ENCODE measurements around the gene ZNF813. TPM values are rescaled to one million over a fixed set of nuclear protein-coding genes. Genes with fewer than 3 reads are reported as not detected.
"Not testable (repeated sequence)": the region's sequence is repeated elsewhere in the genome, so short reads cannot be mapped to it uniquely, and the experiment has no call there.

ZNF813 gene
- total and polyA plus RNA-seq, 11 donors, result 0.42 to 2.5 (median 1.1) TPM

- H3K9me3 ChIP-seq, result no peaks in the 10 kb centered on the region
- intact Hi-C loops (cut with DNase I), result loop anchor here in 3 of 10 donors (5.0 kb wide), 2 partner anchors 35 to 85 kb away; partner anchors contain the start of gene ZNF813 (in 2 of the 3)
- ATAC-seq (peak; percentile 8 to 49 (median 26)), DNase-seq (peak; percentile 21 to 69 (median 26))
- no peaks in the 10 kb centered on the region for H3K27me3 ChIP-seq
- peak overlapping the region in 10 of 12 donors; percentile 53 to 84 (median 68) for H3K27ac ChIP-seq
- peak overlapping the region; percentile 54 to 95 (median 83) for H3K4me3 ChIP-seq
- H3K36me3 ChIP-seq, result peaks cover 0 to 21% (median 6%) of the 10 kb centered on the region in 9 donors
- 0 to 1% (median 1%) methylated on average over 30 of the region's 30 CpGs for WGBS, 4 donors
- peaks cover 0 to 14% (median 6%) of the 10 kb centered on the region in 12 donors for H3K4me1 ChIP-seq
- TF ChIP-seq POLR2A (IDR thresholded peaks at IDR 0.05) (no peak), CTCF (IDR thresholded peaks at IDR 0.05) (no peak)
Observed at GRCh38 chr19:53432088-53432661, 35.4 kb upstream of the ZNF813 start.

GRCh38 chr19:53443809-53444208, 23.7 kb upstream of the ZNF813 start:
- H3K4me1 ChIP-seq; intact Hi-C loops (cut with DNase I); H3K27me3 ChIP-seq; H3K27ac ChIP-seq; DNase-seq; ATAC-seq; H3K4me3 ChIP-seq: not testable (repeated sequence)
- Histone ChIP-seq H3K36me3 (peaks cover 0 to 64% (median 31%) of the 10 kb centered on the region in 9 donors), H3K9me3 (peaks cover 0 to 30% (median 10%) of the 10 kb centered on the region in 12 donors)
- WGBS, 4 donors, result 72 to 100% (median 79%) methylated on average over 2 of the region's 2 CpGs

GRCh38 chr19:53447196-53447595, 20.3 kb upstream of the ZNF813 start:
- Histone ChIP-seq H3K36me3 (peaks cover 0 to 81% (median 49%) of the 10 kb centered on the region in 9 donors), H3K9me3 (peaks cover 0 to 33% (median 10%) of the 10 kb centered on the region in 12 donors)
- 90 to 97% (median 96%) methylated on average over 5 of the region's 5 CpGs for WGBS, 4 donors

GRCh38 chr19:53455828-53456227, 11.7 kb upstream of the ZNF813 start:
- no peak overlapping the region for H3K27ac ChIP-seq
- WGBS, 4 donors, result 89 to 98% (median 94%) methylated on average over 9 of the region's 9 CpGs
- no peak for ATAC-seq
- H3K9me3 ChIP-seq, result peaks cover 0 to 96% (median 32%) of the 10 kb centered on the region in 12 donors
- DNase-seq, result no peak
- H3K27me3 ChIP-seq, result no peaks in the 10 kb centered on the region
- TF ChIP-seq POLR2A (IDR thresholded peaks at IDR 0.05) (no peak), CTCF (IDR thresholded peaks at IDR 0.05) (no peak)
- no peaks in the 10 kb centered on the region for H3K4me1 ChIP-seq
- no peak overlapping the region for H3K4me3 ChIP-seq
- intact Hi-C loops (cut with DNase I), result no loop called here
- peaks cover 13 to 67% (median 46%) of the 10 kb centered on the region in 9 donors for H3K36me3 ChIP-seq

More at GRCh38 chr19:53447196-53447595, 20.3 kb upstream of the ZNF813 start:
- H3K27me3 ChIP-seq; ATAC-seq; H3K27ac ChIP-seq; DNase-seq; intact Hi-C loops (cut with DNase I); H3K4me1 ChIP-seq; H3K4me3 ChIP-seq: not testable (repeated sequence)

GRCh38 chr19:53460131-53460721, 7.3 kb upstream of the ZNF813 start:
- intact Hi-C loops (cut with DNase I); ATAC-seq: not testable (repeated sequence)
- H3K36me3 ChIP-seq, result peaks cover 3 to 23% (median 6%) of the 10 kb centered on the region in 9 donors

More at GRCh38 chr19:53460131-53460721, 7.3 kb upstream of the ZNF813 start:
- not testable (repeated sequence) for H3K4me3 ChIP-seq, H3K4me1 ChIP-seq, H3K27ac ChIP-seq, DNase-seq
- Histone ChIP-seq H3K27me3 (peaks cover 0 to 16% (median 0%) of the 10 kb centered on the region in 9 donors), H3K9me3 (peaks cover 0 to 62% (median 27%) of the 10 kb centered on the region in 12 donors)
- 31 to 57% (median 49%) methylated on average over 11 of the region's 11 CpGs for WGBS, 4 donors
